WTC11 (cell line): ENCODE data around the gene HDC. TPM values are rescaled to one million over a fixed set of nuclear protein-coding genes. Genes with fewer than 3 reads are reported as not detected.

ENCODE experiments used
- ATAC-seq: fragments of 200-7000 bp; cut with Tn5 transposase; 2 replicates; pipeline ENCODE4 v1.10.0; 2021; ENCODE audit warnings: mild to moderate bottlenecking, moderate library complexity
- CTCF ChIA-PET: fragments of 300-600 bp; sonication (Branson Sonifier 250); formaldehyde crosslinking; loops from one replicate; lab custom pipeline; 2021; ENCODE audit warnings: antibody characterized with exemption; lab: Charles Lee
- POLR2A ChIA-PET: fragments of 350-600 bp; sonication (Branson Sonifier 250); formaldehyde crosslinking; loops from one replicate; lab custom pipeline; 2021; ENCODE audit warnings: antibody characterized with exemption; lab: Charles Lee
- DNase-seq: peaks from one replicate; pipeline ENCODE4 v3.0.0; 2021; ENCODE audit warnings: low spot score
- H3K27ac Mint-ChIP-seq: 2 replicates; pipeline ENCODE4 v1.8.0; 2021; ENCODE audit warnings: mixed read lengths
- H3K27me3 Mint-ChIP-seq: 2 replicates; pipeline ENCODE4 v1.8.0; 2021; ENCODE audit warnings: low read depth, mild to moderate bottlenecking, moderate library complexity, mixed read lengths
- H3K36me3 Mint-ChIP-seq: 2 replicates; pipeline ENCODE4 v1.8.0; 2021; ENCODE audit warnings: mixed read lengths
- H3K4me1 Mint-ChIP-seq: 2 replicates; pipeline ENCODE4 v1.8.0; 2022; ENCODE audit warnings: mixed read lengths
- H3K4me3 Mint-ChIP-seq: 2 replicates; pipeline ENCODE4 v1.8.0; 2021; ENCODE audit warnings: mild to moderate bottlenecking, moderate library complexity, mixed read lengths
- H3K9me3 Mint-ChIP-seq: 2 replicates; pipeline ENCODE4 v1.8.0; 2021; ENCODE audit warnings: mixed read lengths
- CBFB ChIP-seq: sonication (generic); formaldehyde crosslinking; IDR thresholded peaks from 2 replicates; pipeline ENCODE4 v1.8.1; 2022; ENCODE audit warnings: mild to moderate bottlenecking, low read depth, missing genetic modification reagents
- GRHL2 ChIP-seq: fragments of 250-450 bp; sonication (Bioruptor Pico); IDR thresholded peaks from 2 replicates; pipeline ENCODE4 v1.8.0; 2022; ENCODE audit warnings: mild to moderate bottlenecking, moderate library complexity; ENCODE audit not compliant: insufficient replicate concordance, severe bottlenecking
- IRF1 ChIP-seq: sonication (generic); formaldehyde crosslinking; IDR thresholded peaks from 2 replicates; pipeline ENCODE4 v1.8.0; 2023; ENCODE audit warnings: missing genetic modification reagents
- KAT7 ChIP-seq: sonication (generic); formaldehyde crosslinking; IDR thresholded peaks from 2 replicates; pipeline ENCODE4 v1.8.1; 2023; ENCODE audit warnings: missing genetic modification reagents, mild to moderate bottlenecking, borderline replicate concordance
- NFYB ChIP-seq: sonication (generic); formaldehyde crosslinking; conservative IDR thresholded peaks from 2 replicates; pipeline ENCODE4 v1.8.0; 2022; ENCODE audit warnings: low read depth, missing genetic modification reagents
- NR1H2 ChIP-seq: sonication (generic); formaldehyde crosslinking; IDR thresholded peaks from 2 replicates; pipeline ENCODE4 v1.9.0; 2021; ENCODE audit warnings: mild to moderate bottlenecking, moderate library complexity, missing genetic modification reagents
- OVOL2 ChIP-seq: fragments of 250-450 bp; sonication (Bioruptor Pico); IDR thresholded peaks from 2 replicates; pipeline ENCODE4 v1.9.0; 2021; ENCODE audit warnings: mild to moderate bottlenecking, borderline replicate concordance
- PRRX2 ChIP-seq: fragments of 250-450 bp; sonication (Bioruptor Pico); IDR thresholded peaks from 2 replicates; pipeline ENCODE4 v1.8.0; 2021; ENCODE audit warnings: mild to moderate bottlenecking
- RELA ChIP-seq: sonication (generic); formaldehyde crosslinking; IDR thresholded peaks from 2 replicates; pipeline ENCODE4 v1.8.1; 2022; ENCODE audit warnings: missing genetic modification reagents, mild to moderate bottlenecking, borderline replicate concordance
- RORB ChIP-seq: fragments of 250-450 bp; sonication (Bioruptor Pico); IDR thresholded peaks from 2 replicates; pipeline ENCODE4 v1.9.0; 2021; ENCODE audit warnings: mild to moderate bottlenecking
- ZNF317 ChIP-seq: sonication (generic); formaldehyde crosslinking; IDR thresholded peaks from 2 replicates; pipeline ENCODE4 v1.8.1; 2023; ENCODE audit warnings: low read depth, mild to moderate bottlenecking, moderate library complexity, missing genetic modification reagents, borderline replicate concordance
- ZNF396 ChIP-seq: fragments of 250-450 bp; sonication (Bioruptor Pico); IDR thresholded peaks from 2 replicates; pipeline ENCODE4 v1.8.0; 2021; ENCODE audit warnings: mild to moderate bottlenecking, moderate library complexity, borderline replicate concordance
- ZNF416 ChIP-seq: fragments of 250-450 bp; sonication (Bioruptor Pico); IDR thresholded peaks from 2 replicates; pipeline ENCODE4 v1.9.0; 2021; ENCODE audit warnings: mild to moderate bottlenecking, inconsistent platforms
- ZNF423 ChIP-seq: fragments of 250-450 bp; sonication (Bioruptor Pico); IDR thresholded peaks from 2 replicates; pipeline ENCODE4 v2.1.2; 2022; ENCODE audit warnings: mild to moderate bottlenecking, moderate library complexity
- ZNF671 ChIP-seq: fragments of 250-450 bp; sonication (Bioruptor Pico); IDR thresholded peaks from 2 replicates; pipeline ENCODE4 v1.8.0; 2021; ENCODE audit warnings: mild to moderate bottlenecking
- total RNA-seq: library from RNA; stranded (reverse); gene quantifications from 3 replicates; pipeline ENCODE4 v1.2.3, GENCODE V29; 2021
- TF ChIP-seq, protein P1 (sequence below): fragments of 250-450 bp; sonication (Bioruptor Pico); IDR thresholded peaks from 2 replicates; pipeline ENCODE4 v1.9.0; 2021; ENCODE audit warnings: mild to moderate bottlenecking
- TF ChIP-seq, protein P2 (sequence below): sonication (generic); formaldehyde crosslinking; IDR thresholded peaks from 2 replicates; pipeline ENCODE4 v1.8.1; 2023; ENCODE audit warnings: mild to moderate bottlenecking, missing genetic modification reagents, borderline replicate concordance
- TF ChIP-seq, protein P3 (sequence below): fragments of 250-450 bp; sonication (Bioruptor Pico); IDR thresholded peaks from 2 replicates; pipeline ENCODE4 v1.9.0; 2021; ENCODE audit warnings: mild to moderate bottlenecking
- TF ChIP-seq, protein P4 (sequence below): sonication (generic); formaldehyde crosslinking; IDR thresholded peaks from 2 replicates; pipeline ENCODE4 v1.8.1; 2023; ENCODE audit warnings: mild to moderate bottlenecking, missing genetic modification reagents, moderate library complexity

The HDC gene
- total RNA-seq, 1 experiment from 2014 or later = not detected

DNA sequence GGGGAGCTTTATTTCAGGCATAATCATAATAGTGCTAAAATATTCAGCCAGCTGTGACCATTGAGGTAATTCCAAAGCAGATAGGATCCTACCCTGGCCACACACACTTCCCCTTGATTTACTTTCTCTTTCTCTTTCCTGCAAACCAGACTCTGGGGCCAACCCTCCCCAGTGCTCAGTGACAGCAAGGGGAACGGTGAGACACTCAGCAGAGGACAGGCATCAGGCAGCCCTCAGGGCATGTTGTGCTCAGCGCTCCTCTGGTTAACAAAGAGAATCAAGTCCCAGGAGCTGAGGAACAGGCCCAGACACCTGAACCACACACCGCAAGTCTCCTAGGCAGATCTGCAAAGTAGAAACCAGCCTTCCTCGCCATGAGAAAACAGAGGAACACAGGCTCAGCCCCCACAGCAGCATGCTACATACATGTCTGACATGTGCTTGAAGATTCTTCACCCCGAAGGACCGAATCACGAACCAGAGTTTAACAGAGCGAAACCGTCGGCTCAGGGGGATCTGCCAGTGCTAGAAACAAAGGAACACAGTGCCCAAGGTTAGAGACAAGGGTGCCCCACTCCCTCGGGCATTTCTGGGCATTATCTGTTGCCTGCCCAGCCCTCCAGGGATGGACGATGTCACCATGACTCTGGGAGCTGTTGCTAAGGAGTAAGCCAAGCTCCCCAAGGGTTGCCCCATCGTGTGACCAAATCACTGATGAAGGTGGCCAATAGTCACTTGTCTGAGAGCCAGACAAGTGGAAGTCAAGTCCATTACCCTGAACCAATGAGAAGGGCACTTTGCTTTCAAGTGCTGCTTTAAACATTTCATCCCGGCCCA lies 17.5 kb downstream of the HDC start:
- ATAC-seq (peak; percentile 53), DNase-seq (no peak)
- Mint-ChIP-seq H3K9me3 (no peaks in the 10 kb centered on the region), H3K36me3 (no peaks in the 10 kb centered on the region), H3K27ac (no peak overlapping the region; the same call in 1 of the 2 replicates)
- CTCF ChIA-PET = interaction anchor here (1.1 kb wide), 2 partner anchors 14 to 68 kb away, joined by 3 to 4 read pairs; no protein-coding TSS in a partner anchor
- TF ChIP-seq, protein P1, sequence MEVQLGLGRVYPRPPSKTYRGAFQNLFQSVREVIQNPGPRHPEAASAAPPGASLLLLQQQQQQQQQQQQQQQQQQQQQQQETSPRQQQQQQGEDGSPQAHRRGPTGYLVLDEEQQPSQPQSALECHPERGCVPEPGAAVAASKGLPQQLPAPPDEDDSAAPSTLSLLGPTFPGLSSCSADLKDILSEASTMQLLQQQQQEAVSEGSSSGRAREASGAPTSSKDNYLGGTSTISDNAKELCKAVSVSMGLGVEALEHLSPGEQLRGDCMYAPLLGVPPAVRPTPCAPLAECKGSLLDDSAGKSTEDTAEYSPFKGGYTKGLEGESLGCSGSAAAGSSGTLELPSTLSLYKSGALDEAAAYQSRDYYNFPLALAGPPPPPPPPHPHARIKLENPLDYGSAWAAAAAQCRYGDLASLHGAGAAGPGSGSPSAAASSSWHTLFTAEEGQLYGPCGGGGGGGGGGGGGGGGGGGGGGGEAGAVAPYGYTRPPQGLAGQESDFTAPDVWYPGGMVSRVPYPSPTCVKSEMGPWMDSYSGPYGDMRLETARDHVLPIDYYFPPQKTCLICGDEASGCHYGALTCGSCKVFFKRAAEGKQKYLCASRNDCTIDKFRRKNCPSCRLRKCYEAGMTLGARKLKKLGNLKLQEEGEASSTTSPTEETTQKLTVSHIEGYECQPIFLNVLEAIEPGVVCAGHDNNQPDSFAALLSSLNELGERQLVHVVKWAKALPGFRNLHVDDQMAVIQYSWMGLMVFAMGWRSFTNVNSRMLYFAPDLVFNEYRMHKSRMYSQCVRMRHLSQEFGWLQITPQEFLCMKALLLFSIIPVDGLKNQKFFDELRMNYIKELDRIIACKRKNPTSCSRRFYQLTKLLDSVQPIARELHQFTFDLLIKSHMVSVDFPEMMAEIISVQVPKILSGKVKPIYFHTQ (CRISPR knock-in tag) = no peak
- TF ChIP-seq NFYB (CRISPR knock-in tag) = no peak
- no peak for TF ChIP-seq IRF1 (CRISPR knock-in tag)
- no peak for TF ChIP-seq ZNF317 (CRISPR knock-in tag)
- TF ChIP-seq, protein P2, sequence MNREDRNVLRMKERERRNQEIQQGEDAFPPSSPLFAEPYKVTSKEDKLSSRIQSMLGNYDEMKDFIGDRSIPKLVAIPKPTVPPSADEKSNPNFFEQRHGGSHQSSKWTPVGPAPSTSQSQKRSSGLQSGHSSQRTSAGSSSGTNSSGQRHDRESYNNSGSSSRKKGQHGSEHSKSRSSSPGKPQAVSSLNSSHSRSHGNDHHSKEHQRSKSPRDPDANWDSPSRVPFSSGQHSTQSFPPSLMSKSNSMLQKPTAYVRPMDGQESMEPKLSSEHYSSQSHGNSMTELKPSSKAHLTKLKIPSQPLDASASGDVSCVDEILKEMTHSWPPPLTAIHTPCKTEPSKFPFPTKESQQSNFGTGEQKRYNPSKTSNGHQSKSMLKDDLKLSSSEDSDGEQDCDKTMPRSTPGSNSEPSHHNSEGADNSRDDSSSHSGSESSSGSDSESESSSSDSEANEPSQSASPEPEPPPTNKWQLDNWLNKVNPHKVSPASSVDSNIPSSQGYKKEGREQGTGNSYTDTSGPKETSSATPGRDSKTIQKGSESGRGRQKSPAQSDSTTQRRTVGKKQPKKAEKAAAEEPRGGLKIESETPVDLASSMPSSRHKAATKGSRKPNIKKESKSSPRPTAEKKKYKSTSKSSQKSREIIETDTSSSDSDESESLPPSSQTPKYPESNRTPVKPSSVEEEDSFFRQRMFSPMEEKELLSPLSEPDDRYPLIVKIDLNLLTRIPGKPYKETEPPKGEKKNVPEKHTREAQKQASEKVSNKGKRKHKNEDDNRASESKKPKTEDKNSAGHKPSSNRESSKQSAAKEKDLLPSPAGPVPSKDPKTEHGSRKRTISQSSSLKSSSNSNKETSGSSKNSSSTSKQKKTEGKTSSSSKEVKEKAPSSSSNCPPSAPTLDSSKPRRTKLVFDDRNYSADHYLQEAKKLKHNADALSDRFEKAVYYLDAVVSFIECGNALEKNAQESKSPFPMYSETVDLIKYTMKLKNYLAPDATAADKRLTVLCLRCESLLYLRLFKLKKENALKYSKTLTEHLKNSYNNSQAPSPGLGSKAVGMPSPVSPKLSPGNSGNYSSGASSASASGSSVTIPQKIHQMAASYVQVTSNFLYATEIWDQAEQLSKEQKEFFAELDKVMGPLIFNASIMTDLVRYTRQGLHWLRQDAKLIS (CRISPR knock-in tag) = no peak
- TF ChIP-seq ZNF416 = no peak
- TF ChIP-seq RORB (CRISPR knock-in tag) = no peak
- TF ChIP-seq ZNF671 (CRISPR knock-in tag) = no peak
- no peak for TF ChIP-seq ZNF423 (CRISPR knock-in tag)
- no peak for TF ChIP-seq GRHL2 (CRISPR knock-in tag)
- no peak for TF ChIP-seq PRRX2 (CRISPR knock-in tag)
- TF ChIP-seq KAT7 (CRISPR knock-in tag) = no peak
- TF ChIP-seq NR1H2 (CRISPR knock-in tag) = no peak
- TF ChIP-seq, protein P3, sequence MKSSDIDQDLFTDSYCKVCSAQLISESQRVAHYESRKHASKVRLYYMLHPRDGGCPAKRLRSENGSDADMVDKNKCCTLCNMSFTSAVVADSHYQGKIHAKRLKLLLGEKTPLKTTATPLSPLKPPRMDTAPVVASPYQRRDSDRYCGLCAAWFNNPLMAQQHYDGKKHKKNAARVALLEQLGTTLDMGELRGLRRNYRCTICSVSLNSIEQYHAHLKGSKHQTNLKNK (CRISPR knock-in tag) = no peak
- TF ChIP-seq, protein P4, sequence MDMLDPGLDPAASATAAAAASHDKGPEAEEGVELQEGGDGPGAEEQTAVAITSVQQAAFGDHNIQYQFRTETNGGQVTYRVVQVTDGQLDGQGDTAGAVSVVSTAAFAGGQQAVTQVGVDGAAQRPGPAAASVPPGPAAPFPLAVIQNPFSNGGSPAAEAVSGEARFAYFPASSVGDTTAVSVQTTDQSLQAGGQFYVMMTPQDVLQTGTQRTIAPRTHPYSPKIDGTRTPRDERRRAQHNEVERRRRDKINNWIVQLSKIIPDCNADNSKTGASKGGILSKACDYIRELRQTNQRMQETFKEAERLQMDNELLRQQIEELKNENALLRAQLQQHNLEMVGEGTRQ (CRISPR knock-in tag) = no peak
- no peak for TF ChIP-seq OVOL2 (CRISPR knock-in tag)
- no peak for TF ChIP-seq ZNF396
- TF ChIP-seq CBFB (CRISPR knock-in tag) = no peak
- no peak for TF ChIP-seq RELA
- TF ChIP-seq, all 79 proteins: peak for 0
- POLR2A ChIA-PET = no interaction called here
- Mint-ChIP-seq H3K4me1 (peaks cover 3% of the 10 kb centered on the region; the same call in 1 of the 2 replicates), H3K27me3 (no peaks in the 10 kb centered on the region; the same call in 1 of the 2 replicates), H3K4me3 (no peak overlapping the region)
